K562 (cell line): ENCODE measurements around the gene KLHL12.

ENCODE experiments used
- EHMT2 ChIP-seq: fragments of 450-650 bp; IDR thresholded peaks from 2 replicates; pipeline ENCODE4 v1.6.1; 2018; ENCODE audit warnings: antibody characterized with exemption
- EP300 ChIP-seq: IDR thresholded peaks from 2 replicates; pipeline ENCODE4 v1.6.1; 2012; ENCODE audit warnings: low read length, improper control_type of control experiment
- POLR2AphosphoS5 ChIP-seq: IDR thresholded peaks from 2 replicates; pipeline ENCODE4 v1.6.1; 2011; ENCODE audit warnings: mild to moderate bottlenecking, low read depth, low read length, moderate library complexity; ENCODE audit not compliant: control insufficient read depth, insufficient read depth
- RCOR1 ChIP-seq, 2 experiments: IDR thresholded peaks; 2 replicates each; pipeline ENCODE4 v1.6.1; 2012; ENCODE audit warnings: low read depth in 2 of 2, low read length in 2 of 2, borderline replicate concordance in 1 of 2, improper control_type of control experiment in 1 of 2
- ZNF232 ChIP-seq: sonication (generic); formaldehyde crosslinking; IDR thresholded peaks from 2 replicates; pipeline ENCODE4 v1.8.0; 2022; ENCODE audit warnings: mild to moderate bottlenecking, missing genetic modification reagents
- ZNF384 ChIP-seq: IDR thresholded peaks from 2 replicates; pipeline ENCODE4 v1.6.1; 2012; ENCODE audit warnings: low read depth, low read length, improper control_type of control experiment

GRCh38 chr1:202952099-202952498 is 25.1 kb upstream of the KLHL12 start:
- TF ChIP-seq EP300, result no peak
- no peak for TF ChIP-seq EHMT2
- TF ChIP-seq ZNF232 (CRISPR knock-in tag), result no peak
- TF ChIP-seq ZNF384, result no peak
- no peak for TF ChIP-seq RCOR1 (IDR thresholded peaks at IDR 0.05; ENCODE audit: borderline replicate concordance in 1 of 2, low read depth in 2 of 2, low read length in 2 of 2)
- no peak for TF ChIP-seq POLR2AphosphoS5
